BE2C (cell line): ENCODE data around the gene SAMD11.
"Not testable (repeated sequence)": the region's sequence is repeated elsewhere in the genome, so short reads cannot be mapped to it uniquely, and the experiment has no call there.

Source experiments
- DNase-seq: peaks from one replicate; pipeline ENCODE4 v3.0.0-alpha.2; 2020
- H3K27me3 ChIP-seq: fragments of 250-450 bp; sonication (Bioruptor Pico); 2 replicates; pipeline ENCODE4 v1.5.1; 2020; ENCODE audit warnings: mild to moderate bottlenecking
- H3K36me3 ChIP-seq: fragments of 250-450 bp; sonication (Bioruptor Pico); 2 replicates; pipeline ENCODE4 v1.5.1; 2020; ENCODE audit warnings: mild to moderate bottlenecking
- H3K4me1 ChIP-seq: fragments of 250-450 bp; sonication (Bioruptor Pico); 2 replicates; pipeline ENCODE4 v1.5.1; 2020
- H3K4me3 ChIP-seq: 2 replicates; pipeline ENCODE4 v1.5.1; 2011; ENCODE audit warnings: low read depth, low read length
- H3K9me3 ChIP-seq: fragments of 250-450 bp; sonication (Bioruptor Pico); 2 replicates; pipeline ENCODE4 v1.5.1; 2020
- TF ChIP-seq, protein P1 (sequence below): IDR thresholded peaks from 2 replicates; pipeline ENCODE4 v1.5.1; 2012; ENCODE audit warnings: mild to moderate bottlenecking, low read depth, low read length

Gene SAMD11

DNA sequence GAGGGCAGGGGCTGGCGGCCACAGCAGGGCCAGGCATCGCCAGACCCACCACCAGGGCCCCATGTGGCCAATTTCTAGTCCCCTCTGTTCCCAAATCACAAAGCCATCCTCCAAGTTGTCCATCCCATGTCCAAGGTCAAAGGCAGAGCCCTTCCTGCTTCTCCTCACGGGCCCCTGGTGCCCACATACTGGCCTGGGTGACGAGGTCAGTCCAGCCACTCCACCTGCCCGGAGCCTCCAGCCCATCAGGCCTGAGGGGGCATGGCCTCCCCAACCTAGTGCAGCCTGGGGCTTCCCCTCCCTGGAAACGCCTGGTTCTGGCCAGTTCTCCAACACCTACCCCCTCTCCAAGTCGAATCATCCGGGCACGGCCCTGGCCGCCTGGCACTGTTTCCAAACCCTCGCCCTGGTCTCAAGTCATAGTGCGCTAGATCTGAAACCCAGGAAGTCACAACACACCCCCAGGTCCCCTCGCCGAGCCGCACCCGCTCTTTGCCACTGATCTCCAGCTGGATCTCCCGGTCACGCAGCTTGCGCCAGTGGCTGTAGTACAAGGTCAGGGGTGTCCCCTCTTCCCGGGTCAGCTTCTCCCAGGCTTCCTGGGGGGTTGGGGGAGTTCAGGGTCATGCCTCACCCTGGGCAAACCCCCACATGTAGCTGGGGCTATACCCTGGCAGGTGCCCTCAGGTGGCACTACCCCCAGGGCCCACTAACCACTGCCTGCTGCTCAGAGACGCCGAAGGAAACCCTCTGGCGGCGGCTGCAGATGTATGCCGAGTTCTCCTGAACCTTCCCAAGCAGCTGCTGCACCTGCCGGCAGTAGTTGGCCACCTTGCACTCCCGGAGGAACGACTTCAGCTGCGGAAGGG lies 22.2 kb downstream of the SAMD11 start:
- H3K4me1 ChIP-seq, result peaks cover 30% of the 10 kb centered on the region
- no peak overlapping the region for H3K4me3 ChIP-seq

DNA sequence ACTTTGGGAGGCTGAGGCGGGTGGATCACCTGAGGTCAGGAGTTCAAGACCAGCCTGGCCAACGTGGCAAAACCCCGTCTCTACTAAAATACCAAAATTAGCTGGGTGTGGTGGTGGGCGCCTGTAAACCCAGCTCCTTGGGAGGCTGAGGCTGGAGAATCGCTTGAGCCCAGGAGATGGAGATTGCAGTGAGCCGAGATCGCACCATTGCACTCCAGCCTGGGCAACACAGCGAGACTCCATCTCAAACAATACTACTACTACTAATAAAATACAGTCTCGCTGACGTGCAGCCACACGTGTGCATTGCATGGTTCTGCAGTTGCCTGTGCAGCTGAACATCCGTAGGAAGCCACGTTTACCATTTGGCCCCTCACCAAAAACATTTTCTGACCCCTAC lies 23.1 kb downstream of the SAMD11 start:
- not testable (repeated sequence) for DNase-seq, H3K4me3 ChIP-seq, H3K9me3 ChIP-seq, H3K27me3 ChIP-seq
- Histone ChIP-seq H3K4me1 (peaks cover 25% of the 10 kb centered on the region), H3K36me3 (peaks cover 74% of the 10 kb centered on the region)

More for the DNA sequence above, 22.2 kb downstream of the SAMD11 start:
- TF ChIP-seq, protein P1, sequence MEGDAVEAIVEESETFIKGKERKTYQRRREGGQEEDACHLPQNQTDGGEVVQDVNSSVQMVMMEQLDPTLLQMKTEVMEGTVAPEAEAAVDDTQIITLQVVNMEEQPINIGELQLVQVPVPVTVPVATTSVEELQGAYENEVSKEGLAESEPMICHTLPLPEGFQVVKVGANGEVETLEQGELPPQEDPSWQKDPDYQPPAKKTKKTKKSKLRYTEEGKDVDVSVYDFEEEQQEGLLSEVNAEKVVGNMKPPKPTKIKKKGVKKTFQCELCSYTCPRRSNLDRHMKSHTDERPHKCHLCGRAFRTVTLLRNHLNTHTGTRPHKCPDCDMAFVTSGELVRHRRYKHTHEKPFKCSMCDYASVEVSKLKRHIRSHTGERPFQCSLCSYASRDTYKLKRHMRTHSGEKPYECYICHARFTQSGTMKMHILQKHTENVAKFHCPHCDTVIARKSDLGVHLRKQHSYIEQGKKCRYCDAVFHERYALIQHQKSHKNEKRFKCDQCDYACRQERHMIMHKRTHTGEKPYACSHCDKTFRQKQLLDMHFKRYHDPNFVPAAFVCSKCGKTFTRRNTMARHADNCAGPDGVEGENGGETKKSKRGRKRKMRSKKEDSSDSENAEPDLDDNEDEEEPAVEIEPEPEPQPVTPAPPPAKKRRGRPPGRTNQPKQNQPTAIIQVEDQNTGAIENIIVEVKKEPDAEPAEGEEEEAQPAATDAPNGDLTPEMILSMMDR, result no peak
- DNase-seq, result no peak
- H3K27me3 ChIP-seq, result no peaks in the 10 kb centered on the region
- H3K36me3 ChIP-seq, result peaks cover 65% of the 10 kb centered on the region
- H3K9me3 ChIP-seq, result no peaks in the 10 kb centered on the region

DNA sequence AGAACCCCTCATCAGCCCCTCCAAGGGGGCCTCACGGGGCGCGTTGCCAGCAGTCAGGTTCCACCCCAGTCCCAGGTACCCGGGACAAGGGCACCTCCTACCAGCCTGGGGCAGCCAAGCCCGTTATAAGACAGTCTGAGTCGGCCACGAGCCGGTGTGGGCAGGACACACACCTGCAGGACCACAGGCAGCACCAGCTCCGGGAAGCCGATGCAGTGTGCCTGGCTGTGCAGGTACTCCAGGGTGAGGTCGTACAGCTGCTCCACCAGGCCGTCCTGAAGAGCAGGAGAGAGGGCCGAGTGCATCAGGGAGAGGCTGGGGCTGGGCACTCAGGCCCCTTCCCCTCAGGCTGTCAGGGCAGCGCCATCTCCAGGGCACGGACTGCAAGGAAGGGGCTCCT lies 24.2 kb downstream of the SAMD11 start:
- Histone ChIP-seq H3K27me3 (no peaks in the 10 kb centered on the region), H3K36me3 (peaks cover 82% of the 10 kb centered on the region), H3K4me3 (no peak overlapping the region), H3K9me3 (no peaks in the 10 kb centered on the region), H3K4me1 (peaks cover 21% of the 10 kb centered on the region)
- TF ChIP-seq, protein P1, result no peak
- DNase-seq, result no peak

DNA sequence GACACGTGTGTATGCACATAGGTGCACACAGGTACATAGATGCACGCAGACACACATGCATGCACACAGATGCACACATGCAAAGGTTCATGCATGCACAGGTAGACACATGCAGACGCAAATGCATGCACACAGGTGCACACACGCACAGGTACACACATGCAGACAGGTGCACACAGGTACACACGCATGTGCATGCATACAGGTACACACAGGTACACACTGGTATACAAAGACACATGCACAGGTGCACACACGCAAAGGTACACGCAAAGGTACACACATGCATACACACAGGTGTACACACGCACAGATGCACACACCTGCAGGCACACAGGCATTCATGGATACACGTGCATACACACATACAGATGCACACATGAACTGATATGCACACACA lies 26.5 kb downstream of the SAMD11 start:
- peaks cover 8% of the 10 kb centered on the region for H3K4me1 ChIP-seq
- TF ChIP-seq, protein P1, result no peak
- no peak overlapping the region for H3K4me3 ChIP-seq
- peaks cover 97% of the 10 kb centered on the region for H3K36me3 ChIP-seq
- no peak for DNase-seq
- H3K27me3 ChIP-seq, result no peaks in the 10 kb centered on the region
- H3K9me3 ChIP-seq, result no peaks in the 10 kb centered on the region

DNA sequence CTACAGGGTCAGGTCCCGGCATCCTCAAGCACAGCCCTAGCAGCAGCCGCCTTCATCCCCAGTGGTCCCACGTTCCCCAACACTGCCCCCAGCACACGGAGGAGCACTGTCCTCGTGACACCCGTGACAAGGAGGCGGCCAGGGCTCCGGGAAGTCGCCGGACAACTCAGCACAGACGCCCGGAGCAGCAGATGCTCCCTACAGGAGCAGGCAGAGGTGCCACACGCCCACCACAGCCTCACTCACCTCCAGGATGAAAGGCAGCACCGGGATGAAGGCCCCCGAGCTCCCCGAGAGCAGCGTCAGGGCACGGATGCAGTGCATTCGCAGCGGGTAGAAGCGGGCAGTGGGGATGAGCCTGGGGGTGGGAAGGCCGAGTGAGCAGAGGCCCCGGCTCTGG lies 27.2 kb downstream of the SAMD11 start:
- H3K9me3 ChIP-seq, result no peaks in the 10 kb centered on the region
- DNase-seq, result no peak
- peaks cover 97% of the 10 kb centered on the region for H3K36me3 ChIP-seq
- no peak overlapping the region for H3K4me3 ChIP-seq
- TF ChIP-seq, protein P1, result no peak
- peaks cover 2% of the 10 kb centered on the region for H3K4me1 ChIP-seq
- no peaks in the 10 kb centered on the region for H3K27me3 ChIP-seq

DNA sequence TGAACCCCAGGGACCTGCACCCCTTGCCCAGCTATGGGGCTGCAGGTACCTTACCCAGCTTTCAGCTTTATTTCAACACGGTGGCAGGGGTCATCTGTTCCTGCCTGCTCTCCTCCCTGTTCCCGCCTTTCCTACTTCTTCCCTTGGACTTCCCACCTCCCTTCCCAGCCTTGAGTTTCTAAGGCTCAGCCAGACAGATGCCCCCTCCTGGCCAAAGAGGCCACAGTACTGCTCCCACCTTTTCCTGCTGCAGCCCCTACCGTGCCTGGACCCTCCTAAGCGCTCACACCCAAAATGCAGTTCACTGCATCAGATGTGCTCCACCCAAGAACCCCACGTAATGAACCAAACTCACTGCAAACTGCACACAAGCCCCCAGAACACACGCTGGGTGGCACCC lies 27.6 kb downstream of the SAMD11 start:
- Histone ChIP-seq H3K27me3 (no peaks in the 10 kb centered on the region), H3K9me3 (no peaks in the 10 kb centered on the region), H3K36me3 (peaks cover 97% of the 10 kb centered on the region), H3K4me1 (no peaks in the 10 kb centered on the region), H3K4me3 (no peak overlapping the region)
- TF ChIP-seq, protein P1, result peak; percentile 54
- peak; percentile 48 for DNase-seq
